KG1 (cell line): Measurements from ENCODE around the gene TAS2R30.
"Not testable (repeated sequence)": the region's sequence is repeated elsewhere in the genome, so short reads cannot be mapped to it uniquely, and the experiment has no call there.

ENCODE experiments used
- DNase-seq: peaks from one replicate; lab custom pipeline; 2025; lab: John Stamatoyannopoulos, UW

The TAS2R30 gene

GRCh38 chr12:11130382-11130781 is 4.1 kb downstream of the TAS2R30 start:
- DNase-seq, result no peak

- not testable (repeated sequence) for DNase-seq
These were observed 20.3 kb downstream of the TAS2R30 start for GRCh38 chr12:11114130-11114529.

- DNase-seq, result not testable (repeated sequence)
These were observed 23.2 kb downstream of the TAS2R30 start for GRCh38 chr12:11111213-11111612.

GRCh38 chr12:11108862-11109261 is 25.6 kb downstream of the TAS2R30 start:
- no peak for DNase-seq

- DNase-seq, result no peak
These were observed 26.7 kb downstream of the TAS2R30 start for GRCh38 chr12:11107719-11108118.

GRCh38 chr12:11106288-11106687 is 28.2 kb downstream of the TAS2R30 start:
- no peak for DNase-seq

- DNase-seq, result no peak
These were observed 28.9 kb downstream of the TAS2R30 start for GRCh38 chr12:11105546-11105945.

GRCh38 chr12:11094910-11095309 is 39.5 kb downstream of the TAS2R30 start:
- not testable (repeated sequence) for DNase-seq

- DNase-seq, result no peak
These were observed 42.3 kb downstream of the TAS2R30 start, which contains the start of gene TAS2R43 for GRCh38 chr12:11092128-11092527. Gene TAS2R43 (minus strand): TSS chr12:11092313. CDS start chr12:11092229, 84 bp downstream.

GRCh38 chr12:11089246-11089645 is 45.2 kb downstream of the TAS2R30 start:
- no peak for DNase-seq

- DNase-seq, result no peak
These were observed 49.0 kb downstream of the TAS2R30 start for GRCh38 chr12:11085419-11085818.
